Hepatocyte (in vitro differentiated cells): ENCODE measurements around the gene SERPINA6. TPM values are rescaled to one million over a fixed set of nuclear protein-coding genes. Genes with fewer than 3 reads are reported as not detected.

Source experiments
- DNase-seq: peaks from one replicate; pipeline ENCODE4 v3.0.0-alpha.2; 2016; ENCODE audit warnings: low spot score
- H2AFZ ChIP-seq: fragments of 200-600 bp; sonication (generic); 2 replicates; pipeline ENCODE4 v1.6.0; 2016; ENCODE audit warnings: antibody characterized with exemption, mild to moderate bottlenecking
- H3K27ac ChIP-seq: fragments of 200-600 bp; sonication (generic); 2 replicates; pipeline ENCODE4 v1.5.1; 2016; ENCODE audit warnings: mild to moderate bottlenecking
- H3K27me3 ChIP-seq: fragments of 200-600 bp; sonication (generic); 2 replicates; pipeline ENCODE4 v1.6.1; 2016
- H3K36me3 ChIP-seq: fragments of 200-600 bp; sonication (generic); replicated peaks from 2 replicates; pipeline ENCODE4 v1.5.1; 2016; ENCODE audit warnings: low read depth; ENCODE audit not compliant: insufficient read depth
- H3K4me1 ChIP-seq: fragments of 200-600 bp; sonication (generic); 2 replicates; pipeline ENCODE4 v1.5.1; 2016; ENCODE audit warnings: mild to moderate bottlenecking, moderate library complexity; ENCODE audit not compliant: insufficient read depth
- H3K4me2 ChIP-seq: fragments of 200-600 bp; sonication (generic); 2 replicates; pipeline ENCODE4 v1.6.0; 2016
- H3K4me3 ChIP-seq: fragments of 200-600 bp; sonication (generic); 2 replicates; pipeline ENCODE4 v1.5.1; 2016; ENCODE audit warnings: mild to moderate bottlenecking
- H3K79me2 ChIP-seq: fragments of 200-600 bp; sonication (generic); 2 replicates; pipeline ENCODE4 v1.6.0; 2017; ENCODE audit warnings: mild to moderate bottlenecking
- H3K9me2 ChIP-seq: fragments of 200-600 bp; sonication (generic); replicated peaks from 2 replicates; pipeline ENCODE4 v1.6.0; 2017; ENCODE audit warnings: mild to moderate bottlenecking; ENCODE audit not compliant: insufficient read depth
- H3K9me3 ChIP-seq: fragments of 200-600 bp; sonication (generic); 2 replicates; pipeline ENCODE4 v1.5.1; 2016; ENCODE audit warnings: low read depth, mild to moderate bottlenecking
- H4K20me1 ChIP-seq: fragments of 200-600 bp; sonication (generic); 2 replicates; pipeline ENCODE4 v1.6.0; 2016; ENCODE audit warnings: mild to moderate bottlenecking; ENCODE audit not compliant: insufficient read depth, poor library complexity, severe bottlenecking
- EZH2 ChIP-seq: fragments of 200-600 bp; sonication (generic); IDR thresholded peaks from 2 replicates; pipeline ENCODE4 v1.6.1; 2016; ENCODE audit warnings: antibody characterized with exemption, mild to moderate bottlenecking, borderline replicate concordance
- EZH2phosphoT487 ChIP-seq: fragments of 200-600 bp; sonication (generic); IDR thresholded peaks from one replicate; pipeline ENCODE4 v1.6.1; 2018; ENCODE audit warnings: antibody characterized with exemption, mild to moderate bottlenecking, low read depth, moderate library complexity; ENCODE audit not compliant: unreplicated experiment, severe bottlenecking
- WGBS: methylation state at CpG from one replicate; pipeline ENCODE4 v1.1.6; 2016; ENCODE audit warnings: low lambda C conversion rate; ENCODE audit errors: missing lambda C conversion rate; 5-methylcytosine and 5-hydroxymethylcytosine counted together
- polyA plus RNA-seq: library from polyadenylated mRNA; unstranded; fragments of >200 nt; fragmentation: Nextera tagmentation; extraction: Ambion mirVana; gene quantifications from 2 replicates; pipeline ENCODE4 v1.2.1, GENCODE V29; 2016
- total RNA-seq: library from RNA; depleted of rRNA; stranded (reverse); fragments of >200 nt; gene quantifications from 2 replicates; pipeline ENCODE4 v1.2.3, GENCODE V29; 2014
- TF ChIP-seq, protein P1 (sequence below): fragments of 200-600 bp; sonication (generic); IDR thresholded peaks from 2 replicates; pipeline ENCODE4 v1.5.1; 2016; ENCODE audit warnings: antibody characterized with exemption, mild to moderate bottlenecking; ENCODE audit not compliant: poor library complexity

The SERPINA6 gene
- total and polyA plus RNA-seq, 2 experiments from 2014 or later: 132 to 135 TPM

DNA sequence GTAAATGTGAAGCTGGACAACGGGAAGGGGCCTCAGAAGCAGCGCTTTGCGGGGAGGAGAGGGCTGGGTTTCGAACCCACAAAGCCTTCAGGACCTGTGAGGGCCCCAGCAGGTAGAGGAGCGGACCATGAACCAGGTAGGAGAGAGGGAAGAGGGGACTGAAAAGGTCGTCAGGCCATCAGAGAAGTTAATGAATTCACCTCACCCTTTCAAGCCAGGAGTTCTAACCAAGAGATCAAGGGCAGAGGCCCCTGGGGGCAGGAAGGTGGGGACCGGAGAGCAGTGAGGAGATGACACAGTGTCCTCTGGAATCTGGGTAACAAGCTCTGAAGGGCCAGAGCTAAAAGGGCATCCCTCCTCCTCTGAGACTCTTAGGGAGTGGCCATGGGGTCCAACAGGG is 45.8 kb upstream of the SERPINA6 start:
- Histone ChIP-seq H3K36me3 (no peaks in the 10 kb centered on the region), H3K79me2 (no peaks in the 10 kb centered on the region), H3K4me1 (no peaks in the 10 kb centered on the region), H3K4me2 (no peak overlapping the region), H4K20me1 (no peaks in the 10 kb centered on the region), H2AFZ (no peak overlapping the region), H3K27ac (no peak overlapping the region), H3K9me3 (no peaks in the 10 kb centered on the region), H3K27me3 (no peaks in the 10 kb centered on the region), H3K4me3 (no peak overlapping the region), H3K9me2 (no peaks in the 10 kb centered on the region)
- TF ChIP-seq, protein P1, sequence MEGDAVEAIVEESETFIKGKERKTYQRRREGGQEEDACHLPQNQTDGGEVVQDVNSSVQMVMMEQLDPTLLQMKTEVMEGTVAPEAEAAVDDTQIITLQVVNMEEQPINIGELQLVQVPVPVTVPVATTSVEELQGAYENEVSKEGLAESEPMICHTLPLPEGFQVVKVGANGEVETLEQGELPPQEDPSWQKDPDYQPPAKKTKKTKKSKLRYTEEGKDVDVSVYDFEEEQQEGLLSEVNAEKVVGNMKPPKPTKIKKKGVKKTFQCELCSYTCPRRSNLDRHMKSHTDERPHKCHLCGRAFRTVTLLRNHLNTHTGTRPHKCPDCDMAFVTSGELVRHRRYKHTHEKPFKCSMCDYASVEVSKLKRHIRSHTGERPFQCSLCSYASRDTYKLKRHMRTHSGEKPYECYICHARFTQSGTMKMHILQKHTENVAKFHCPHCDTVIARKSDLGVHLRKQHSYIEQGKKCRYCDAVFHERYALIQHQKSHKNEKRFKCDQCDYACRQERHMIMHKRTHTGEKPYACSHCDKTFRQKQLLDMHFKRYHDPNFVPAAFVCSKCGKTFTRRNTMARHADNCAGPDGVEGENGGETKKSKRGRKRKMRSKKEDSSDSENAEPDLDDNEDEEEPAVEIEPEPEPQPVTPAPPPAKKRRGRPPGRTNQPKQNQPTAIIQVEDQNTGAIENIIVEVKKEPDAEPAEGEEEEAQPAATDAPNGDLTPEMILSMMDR: no peak
- TF ChIP-seq EZH2 (no peak), EZH2phosphoT487 (no peak)
- DNase-seq: no peak
- 83% methylated on average over 7 of the region's 7 CpGs for WGBS

DNA sequence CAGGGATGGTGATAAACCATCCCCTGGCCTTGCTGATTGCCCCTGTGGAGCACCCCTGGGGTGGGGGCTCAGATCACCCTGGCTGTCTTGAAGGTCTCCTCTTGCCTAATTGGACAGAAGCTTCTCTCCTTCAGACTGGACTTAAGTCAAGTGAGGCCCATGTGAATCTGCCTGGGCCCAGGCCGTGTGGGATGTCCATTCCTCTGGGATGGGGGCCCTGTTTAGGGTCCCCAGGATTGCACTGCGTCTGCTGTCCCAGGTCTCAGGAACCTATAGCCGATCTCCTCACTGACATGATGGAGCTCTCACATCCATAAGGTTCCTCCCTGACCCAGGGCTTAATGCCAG is 45.1 kb upstream of the SERPINA6 start:
- H3K79me2 ChIP-seq: no peaks in the 10 kb centered on the region
- no peaks in the 10 kb centered on the region for H3K9me3 ChIP-seq
- no peaks in the 10 kb centered on the region for H3K27me3 ChIP-seq
- no peaks in the 10 kb centered on the region for H3K9me2 ChIP-seq
- H3K4me1 ChIP-seq: no peaks in the 10 kb centered on the region
- no peaks in the 10 kb centered on the region for H4K20me1 ChIP-seq
- DNase-seq: no peak
- no peak overlapping the region for H3K4me3 ChIP-seq
- 93% methylated on average over 3 of the region's 3 CpGs for WGBS
- no peak overlapping the region for H2AFZ ChIP-seq
- H3K4me2 ChIP-seq: no peak overlapping the region
- no peak overlapping the region for H3K27ac ChIP-seq
- TF ChIP-seq EZH2 (no peak), EZH2phosphoT487 (no peak)
- TF ChIP-seq, protein P1: no peak
- no peaks in the 10 kb centered on the region for H3K36me3 ChIP-seq

DNA sequence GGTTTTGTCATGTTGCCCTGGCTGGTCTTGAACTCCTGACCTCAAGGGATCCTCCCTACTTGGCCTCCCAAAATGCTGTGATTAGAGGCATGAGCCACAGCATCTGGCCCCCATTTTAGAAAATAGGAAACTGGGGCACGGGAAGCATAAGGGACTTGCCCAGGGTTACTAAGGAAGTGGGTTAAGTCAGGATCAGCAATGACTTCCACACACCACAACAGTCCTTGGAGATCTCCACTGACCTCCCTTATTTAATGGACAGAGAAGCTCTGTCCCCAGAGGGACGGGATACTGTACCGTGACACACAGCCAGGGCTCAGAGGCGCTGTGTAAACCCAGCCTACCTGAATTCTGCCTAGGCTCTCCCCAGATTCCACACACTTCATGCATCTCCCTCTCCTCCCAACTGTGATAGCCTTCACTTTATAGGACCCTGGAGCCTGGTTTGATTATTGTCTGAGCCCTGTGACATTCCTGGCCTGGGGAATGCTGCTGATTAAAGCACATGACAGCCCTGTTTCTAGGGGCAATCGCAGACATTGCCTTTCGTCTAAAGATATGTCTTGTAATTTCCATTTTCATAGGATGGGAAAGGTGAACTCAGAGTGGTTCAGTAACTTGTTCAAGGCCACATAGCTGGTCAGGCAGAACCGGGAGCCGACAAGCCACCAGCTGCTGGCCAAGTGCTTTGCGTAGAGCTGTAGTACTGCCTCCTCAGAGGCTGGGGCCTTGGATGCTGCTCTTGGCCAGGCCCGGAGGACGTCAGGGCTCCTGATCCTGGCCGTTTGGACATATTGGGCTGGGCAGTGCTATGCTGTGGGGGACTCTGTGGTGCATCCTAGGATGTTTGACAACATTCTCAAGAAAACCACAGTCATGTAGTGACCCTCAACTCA is 44.5 kb upstream of the SERPINA6 start:
- Histone ChIP-seq H3K9me2 (no peaks in the 10 kb centered on the region), H3K4me3 (no peak overlapping the region), H3K79me2 (no peaks in the 10 kb centered on the region), H2AFZ (no peak overlapping the region), H3K27ac (no peak overlapping the region), H3K4me1 (no peaks in the 10 kb centered on the region), H4K20me1 (no peaks in the 10 kb centered on the region), H3K36me3 (no peaks in the 10 kb centered on the region), H3K4me2 (no peak overlapping the region), H3K27me3 (no peaks in the 10 kb centered on the region), H3K9me3 (no peaks in the 10 kb centered on the region)
- no peak for DNase-seq
- WGBS: 85% methylated on average over 12 of the region's 12 CpGs
- TF ChIP-seq EZH2 (no peak), EZH2phosphoT487 (no peak)
- TF ChIP-seq, protein P1: no peak
